ENCODE data around the gene KRT82. TPM values are rescaled to one million over a fixed set of nuclear protein-coding genes. Genes with fewer than 3 reads are reported as not detected.

The KRT82 gene
- total RNA-seq, 6 experiments from 2014 or later: not detected

GRCh38 chr12:52436000-52436827, 30.1 kb upstream of the KRT82 start:
- no peak for ATAC-seq
- no peaks in the 10 kb centered on the region for H3K9me3 ChIP-seq
- WGBS (ENCODE audit: insufficient coverage, low coverage, low lambda C conversion rate, missing lambda C conversion rate): 50% methylated on average over 3 of the region's 9 CpGs

DNA sequence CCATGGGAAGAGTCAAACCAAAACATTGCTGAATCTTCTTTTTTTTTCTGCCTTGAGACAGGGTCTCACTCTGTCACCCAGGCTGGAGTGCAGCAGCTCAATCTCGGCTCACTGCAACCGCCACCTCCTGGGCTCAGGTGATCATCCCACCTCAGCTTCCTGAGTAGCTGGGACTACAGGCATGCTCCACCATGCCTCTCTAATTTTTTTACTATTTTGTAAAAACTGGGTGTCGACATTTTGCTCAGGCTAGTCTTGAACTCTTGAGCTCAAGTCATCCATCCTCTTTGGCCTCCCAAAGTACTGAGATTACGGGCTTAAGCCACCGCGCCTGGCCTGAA, 29.5 kb upstream of the KRT82 start:
- no peak for TF ChIP-seq POLR2A (IDR thresholded peaks at IDR 0.05)
- no peak for TF ChIP-seq CTCF (IDR thresholded peaks at IDR 0.05)
- 88% methylated on average over 6 of the region's 6 CpGs for WGBS (ENCODE audit: insufficient coverage, low coverage, low lambda C conversion rate, missing lambda C conversion rate)
- no peaks in the 10 kb centered on the region for H3K27me3 ChIP-seq

More at GRCh38 chr12:52436000-52436827, 30.1 kb upstream of the KRT82 start:
- TF ChIP-seq CTCF (IDR thresholded peaks at IDR 0.05) (no peak), POLR2A (IDR thresholded peaks at IDR 0.05) (no peak)
- Histone ChIP-seq H3K4me3 (no peak overlapping the region), H3K27ac (no peak overlapping the region), H3K27me3 (no peaks in the 10 kb centered on the region), H3K36me3 (no peaks in the 10 kb centered on the region), H3K4me1 (no peaks in the 10 kb centered on the region)
- no peak for DNase-seq
- intact Hi-C loops (cut with DNase I): no loop called here

DNA sequence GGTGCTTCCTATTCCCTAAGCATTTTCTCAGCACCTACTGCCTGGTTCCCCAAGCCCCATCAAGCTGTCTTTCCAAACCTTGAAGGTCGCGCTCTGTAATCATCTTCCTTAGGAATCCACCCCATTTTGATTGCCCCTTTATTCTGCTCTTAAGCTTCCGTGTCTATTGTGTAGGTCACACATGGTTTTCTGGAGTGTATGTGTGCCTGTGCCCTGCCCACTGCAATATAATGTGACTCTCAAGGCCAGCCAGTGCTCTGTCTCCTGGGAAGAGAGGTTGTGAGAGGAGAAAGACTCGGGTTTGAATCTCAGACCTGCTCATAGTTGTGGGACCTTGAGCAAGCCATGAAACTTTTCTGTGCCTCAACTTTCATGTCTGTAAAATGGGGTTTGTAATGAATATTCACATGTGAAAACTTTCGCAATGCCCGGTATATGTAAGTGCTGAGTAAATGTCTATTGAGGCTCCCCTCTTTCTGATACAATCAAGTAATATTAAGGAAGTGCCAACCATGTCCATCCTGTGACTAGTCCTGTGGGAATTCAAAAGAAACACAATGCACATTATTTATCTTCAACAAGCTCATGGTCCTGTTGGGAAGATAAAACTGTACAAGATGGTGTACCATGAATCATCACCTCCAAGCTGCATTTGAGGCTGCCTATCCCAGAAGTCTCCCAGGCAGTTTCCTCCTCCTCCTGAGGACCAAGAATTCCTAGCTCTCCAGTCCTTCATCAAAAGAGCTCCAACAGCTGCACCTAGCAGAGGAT, 28.8 kb upstream of the KRT82 start:
- Histone ChIP-seq H3K36me3 (no peaks in the 10 kb centered on the region), H3K27me3 (no peaks in the 10 kb centered on the region), H3K9me3 (no peaks in the 10 kb centered on the region), H3K4me1 (no peaks in the 10 kb centered on the region), H3K27ac (no peak overlapping the region), H3K4me3 (no peak overlapping the region)
- intact Hi-C loops (cut with DNase I): no loop called here
- ATAC-seq: no peak
- no peak for TF ChIP-seq POLR2A (IDR thresholded peaks at IDR 0.05)
- no peak for TF ChIP-seq CTCF (IDR thresholded peaks at IDR 0.05)
- WGBS (ENCODE audit: insufficient coverage, low coverage, low lambda C conversion rate, missing lambda C conversion rate): 87% methylated on average over 6 of the region's 6 CpGs
- no peak for DNase-seq

More for the DNA sequence above, 29.5 kb upstream of the KRT82 start:
- DNase-seq: no peak
- Histone ChIP-seq H3K9me3 (no peaks in the 10 kb centered on the region), H3K27ac (no peak overlapping the region), H3K36me3 (no peaks in the 10 kb centered on the region), H3K4me3 (no peak overlapping the region), H3K4me1 (no peaks in the 10 kb centered on the region)
- intact Hi-C loops (cut with DNase I): no loop called here
- no peak for ATAC-seq

GRCh38 chr12:52434081-52434733, 28.1 kb upstream of the KRT82 start, which contains the start of gene KRT75:
TSS of gene KRT75 (minus strand) at chr12:52434371. CDS start at chr12:52434304, 67 bp downstream.
- H3K4me1 ChIP-seq: no peaks in the 10 kb centered on the region
- DNase-seq: no peak
- no peaks in the 10 kb centered on the region for H3K36me3 ChIP-seq
- WGBS (ENCODE audit: insufficient coverage, low coverage, low lambda C conversion rate, missing lambda C conversion rate): 53% methylated on average over 3 of the region's 20 CpGs
- TF ChIP-seq CTCF (IDR thresholded peaks at IDR 0.05) (no peak), POLR2A (IDR thresholded peaks at IDR 0.05) (no peak)
- no peaks in the 10 kb centered on the region for H3K27me3 ChIP-seq
- H3K9me3 ChIP-seq: no peaks in the 10 kb centered on the region
- H3K27ac ChIP-seq: no peak within 1 kb of the TSS
- intact Hi-C loops (cut with DNase I): no loop called here
- H3K4me3 ChIP-seq: no peak within 1 kb of the TSS
- no peak for ATAC-seq

Measured in right lobe of liver (tissue), 6 donors.